HG03196 (cell line): ENCODE data around the gene ABCF2.

ENCODE experiments used
- ATAC-seq: cut with Tn5 transposase; IDR thresholded peaks from one replicate; pipeline ENCODE4 v1.9.1; 2021; ENCODE audit not compliant: unreplicated experiment

The ABCF2 gene

GRCh38 chr7:151226560-151226874, 488 bp downstream of the ABCF2 start:
- ATAC-seq = no peak

DNA sequence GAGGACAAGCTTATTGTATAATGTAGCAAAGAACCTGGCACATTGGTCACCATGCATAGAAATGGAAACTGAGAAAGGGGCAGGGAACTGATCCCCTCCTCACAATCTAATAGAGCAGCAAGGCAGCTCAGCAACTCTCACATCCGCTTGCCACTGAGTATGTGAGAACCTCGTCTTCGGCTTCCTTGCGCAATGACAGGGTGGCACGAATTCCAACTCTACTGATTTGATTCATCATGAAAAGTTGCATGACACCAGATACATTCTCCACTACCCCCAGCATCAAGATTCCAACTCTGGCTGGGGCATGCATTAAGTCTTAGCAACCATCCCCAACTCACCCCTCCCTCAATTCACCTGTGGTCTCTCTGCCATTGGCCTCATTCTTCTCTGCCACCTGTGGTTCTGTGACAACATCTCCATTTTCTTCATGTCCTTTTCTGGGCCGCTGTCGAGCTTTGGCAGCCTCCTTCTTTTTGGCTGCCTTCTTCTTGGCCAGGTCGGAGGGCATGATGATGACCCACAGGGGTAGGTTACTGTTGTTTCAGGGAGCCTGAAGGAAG, 976 bp downstream of the ABCF2 start:
- no peak for ATAC-seq

DNA sequence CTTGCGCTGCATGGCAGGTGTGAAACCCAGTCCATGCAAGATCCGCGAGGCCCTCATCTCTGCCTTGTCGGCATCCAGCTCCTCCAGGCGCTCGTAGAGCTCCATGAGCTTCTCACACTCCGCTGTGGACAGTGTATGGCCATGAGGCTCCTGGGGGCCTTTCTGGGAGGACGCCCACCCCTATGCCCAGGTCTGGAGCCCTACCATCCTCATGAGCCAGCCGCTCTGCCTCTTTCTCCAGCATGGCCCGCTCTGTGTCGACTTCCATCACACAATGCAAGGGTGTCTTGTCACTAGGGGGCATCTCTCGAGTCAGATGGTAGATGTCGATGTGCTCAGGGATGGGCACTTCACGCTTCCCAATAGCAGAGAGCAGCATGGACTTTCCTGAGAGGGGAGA, 3.3 kb downstream of the ABCF2 start:
- ATAC-seq = no peak

DNA sequence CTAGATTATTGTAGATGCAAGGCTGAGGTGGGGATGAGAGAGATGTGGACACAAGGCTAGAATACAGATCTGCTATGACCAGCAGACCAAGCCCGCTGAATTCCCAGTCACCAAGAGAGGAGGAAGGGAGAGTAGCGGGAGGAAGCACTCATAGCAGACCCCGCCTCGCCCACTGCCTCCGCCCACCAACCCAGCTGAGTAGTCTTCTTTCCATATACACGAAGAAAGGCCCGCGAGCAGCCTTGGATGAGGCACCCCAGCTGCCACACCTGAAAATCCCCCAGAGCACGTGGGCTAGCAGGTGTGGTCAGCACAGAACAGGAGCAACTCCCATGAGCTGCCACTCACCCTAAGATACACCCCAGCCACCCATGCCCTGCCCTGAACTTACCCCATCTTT, 8.8 kb downstream of the ABCF2 start:
- ATAC-seq = no peak

- ATAC-seq = no peak
Observed at GRCh38 chr7:151215396-151215795, 11.6 kb downstream of the ABCF2 start.

DNA sequence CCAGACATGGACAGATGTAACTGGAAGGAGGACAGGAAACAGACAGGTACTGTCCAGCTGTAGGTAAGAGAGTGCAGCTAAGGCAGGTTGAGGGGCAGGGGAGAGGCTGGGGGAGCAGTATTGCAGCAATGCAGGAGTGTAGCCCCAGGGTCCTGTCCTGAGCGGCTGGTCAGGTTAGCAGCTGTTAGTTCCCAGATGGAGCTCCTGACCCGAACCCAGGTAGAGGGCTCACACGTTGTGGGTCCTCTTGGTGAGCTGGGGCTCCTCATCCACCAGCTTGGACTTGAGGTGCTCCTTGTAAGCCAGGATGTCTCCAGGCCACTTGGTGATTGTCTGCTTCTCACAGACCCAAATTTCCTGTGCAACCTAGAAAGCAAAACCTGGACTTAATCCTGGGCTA, 13.2 kb downstream of the ABCF2 start:
- no peak for ATAC-seq

- ATAC-seq = no peak
Observed at GRCh38 chr7:151212626-151213025, 14.4 kb downstream of the ABCF2 start.

- no peak for ATAC-seq
Observed at GRCh38 chr7:151211155-151211772, 15.7 kb downstream of the ABCF2 start.

GRCh38 chr7:151210087-151210854, 16.7 kb downstream of the ABCF2 start, which contains the start of gene H2BK1:
TSS of gene H2BK1 (minus strand) at chr7:151210488. CDS start at chr7:151210318, 170 bp downstream.
- no peak for ATAC-seq

GRCh38 chr7:151209588-151209987, 17.4 kb downstream of the ABCF2 start:
- ATAC-seq = no peak

- no peak for ATAC-seq
Observed at GRCh38 chr7:151208253-151208862, 18.6 kb downstream of the ABCF2 start.

- ATAC-seq = no peak
Observed at GRCh38 chr7:151207804-151208203, 19.2 kb downstream of the ABCF2 start.

GRCh38 chr7:151207315-151207714, 19.7 kb downstream of the ABCF2 start:
- no peak for ATAC-seq

- no peak for ATAC-seq
Observed at GRCh38 chr7:151206914-151207313, 20.1 kb downstream of the ABCF2 start.

- ATAC-seq = no peak
Observed at GRCh38 chr7:151205730-151206129, 21.3 kb downstream of the ABCF2 start.

- ATAC-seq = no peak
Observed at GRCh38 chr7:151204383-151205032, 22.5 kb downstream of the ABCF2 start.

- no peak for ATAC-seq
Observed at GRCh38 chr7:151202836-151203235, 24.2 kb downstream of the ABCF2 start.

GRCh38 chr7:151201751-151202150, 25.3 kb downstream of the ABCF2 start:
- no peak for ATAC-seq

GRCh38 chr7:151201344-151201743, 25.7 kb downstream of the ABCF2 start:
- no peak for ATAC-seq

GRCh38 chr7:151198945-151199848, 27.8 kb downstream of the ABCF2 start:
- no peak for ATAC-seq
